Left ventricle myocardium superior (tissue), 1 donor: ENCODE data around the gene CHRNB4. TPM values are rescaled to one million over a fixed set of nuclear protein-coding genes. Genes with fewer than 3 reads are reported as not detected.
"Not testable (repeated sequence)": the region's sequence is repeated elsewhere in the genome, so short reads cannot be mapped to it uniquely, and the experiment has no call there.

Source experiments
- ATAC-seq: fragments of 200-7000 bp; cut with Tn5 transposase; one replicate; pipeline ENCODE4 v1.9.1; 2020; ENCODE audit warnings: mild to moderate bottlenecking, moderate library complexity
- DNase-seq: peaks from one replicate; pipeline ENCODE4 v3.0.0-alpha.2; 2020
- intact Hi-C: fragments of 100-400 bp; cut with micrococcal nuclease; formaldehyde crosslinking; loops from one replicate; pipeline ENCODE4 v1.11.0; 2022
- long read RNA-seq: library from polyadenylated mRNA; unstranded; transcript quantifications from one replicate; pipeline ENCODE4 v2.0.0, GENCODE V29; 2021
- total RNA-seq: library from RNA; stranded (reverse); fragmentation: NEBNext Ultra II Directional; extraction: Animal tissue kit (Norgen Biotek cat#: 25700); gene quantifications from one replicate; pipeline ENCODE4 v1.2.1, GENCODE V29; 2021
- donor health status: DM: no; HTN: yes; CAD: no; lungs with severe emphysema.

CHRNB4 gene
- not detected for total RNA-seq
- long read RNA-seq, result 0 reads

GRCh38 chr15:78641102-78641748, at the start of gene CHRNB4:
TSS of gene CHRNB4 (minus strand) at chr15:78641210. CDS start at chr15:78641133, 77 bp downstream.
- ATAC-seq, result peak; percentile 68

GRCh38 chr15:78689626-78690025, 48.6 kb upstream of the CHRNB4 start:
- DNase-seq (no peak), ATAC-seq (no peak)
- intact Hi-C loops, result loop anchor here (10.0 kb wide), 1 partner anchor 45 kb away; the partner anchor contains the start of gene CHRNB4

More at GRCh38 chr15:78641102-78641748, at the start of gene CHRNB4:
- DNase-seq, result no peak
- intact Hi-C loops, result loop anchor here (10.0 kb wide), 1 partner anchor 54 kb away; no protein-coding TSS in a partner anchor

- intact Hi-C loops, result no loop called here
- DNase-seq, result no peak
- ATAC-seq, result no peak
Observed at GRCh38 chr15:78685925-78686324, 44.9 kb upstream of the CHRNB4 start.

- intact Hi-C loops, result no loop called here
- no peak for ATAC-seq
- DNase-seq, result no peak
Observed at GRCh38 chr15:78685159-78685921, 44.3 kb upstream of the CHRNB4 start.

- intact Hi-C loops, result no loop called here
- ATAC-seq (no peak), DNase-seq (no peak)
Observed at GRCh38 chr15:78684657-78685056, 43.6 kb upstream of the CHRNB4 start.

- ATAC-seq, DNase-seq, intact Hi-C loops: not testable (repeated sequence)
Observed at GRCh38 chr15:78683599-78683998, 42.6 kb upstream of the CHRNB4 start.

GRCh38 chr15:78682693-78683410, 41.8 kb upstream of the CHRNB4 start:
- no peak for DNase-seq
- intact Hi-C loops, result no loop called here
- no peak for ATAC-seq

GRCh38 chr15:78682004-78682651, 41.1 kb upstream of the CHRNB4 start:
- ATAC-seq (no peak), DNase-seq (no peak)
- intact Hi-C loops, result no loop called here

GRCh38 chr15:78681281-78682003, 40.4 kb upstream of the CHRNB4 start:
- intact Hi-C loops, result no loop called here
- DNase-seq (no peak), ATAC-seq (no peak)

GRCh38 chr15:78680431-78681075, 39.5 kb upstream of the CHRNB4 start:
- no peak for DNase-seq
- ATAC-seq, result no peak
- intact Hi-C loops, result no loop called here

- ATAC-seq, result no peak
- DNase-seq, result no peak
- intact Hi-C loops, result no loop called here
Observed at GRCh38 chr15:78679089-78679511, 38.1 kb upstream of the CHRNB4 start.

GRCh38 chr15:78676424-78677110, 35.6 kb upstream of the CHRNB4 start:
- intact Hi-C loops, result no loop called here
- DNase-seq (no peak), ATAC-seq (no peak)

- ATAC-seq (no peak), DNase-seq (no peak)
- intact Hi-C loops, result no loop called here
Observed at GRCh38 chr15:78675617-78676360, 34.8 kb upstream of the CHRNB4 start.

GRCh38 chr15:78675206-78675605, 34.2 kb upstream of the CHRNB4 start:
- intact Hi-C loops, result no loop called here
- ATAC-seq (no peak), DNase-seq (no peak)

- intact Hi-C loops, result no loop called here
- no peak for ATAC-seq
- DNase-seq, result no peak
Observed at GRCh38 chr15:78673917-78674444, 33.0 kb upstream of the CHRNB4 start.

GRCh38 chr15:78673476-78673875, 32.5 kb upstream of the CHRNB4 start:
- peak; percentile 31 for ATAC-seq
- intact Hi-C loops, result no loop called here
- DNase-seq, result no peak
